ENCODE data around the gene CCNK. TPM values are rescaled to one million over a fixed set of nuclear protein-coding genes. Genes with fewer than 3 reads are reported as not detected.

The CCNK gene
- total RNA-seq, 1 experiment from 2014 or later: 17.5 TPM

- H3K27ac ChIP-seq: no peak overlapping the region
- no peaks in the 10 kb centered on the region for H3K9me3 ChIP-seq (replicated peaks)
- no peak for DNase-seq
- no peaks in the 10 kb centered on the region for H3K36me3 ChIP-seq
- peaks cover 59% of the 10 kb centered on the region for H3K4me1 ChIP-seq
- H3K4me3 ChIP-seq: no peak overlapping the region
- no peaks in the 10 kb centered on the region for H3K27me3 ChIP-seq
Observed at GRCh38 chr14:99539491-99539890, 58.3 kb downstream of the CCNK start.

GRCh38 chr14:99540196-99541032 lies 59.2 kb downstream of the CCNK start:
- DNase-seq: peak; percentile 36 to 46
- H3K27me3 ChIP-seq: no peaks in the 10 kb centered on the region
- H3K36me3 ChIP-seq: no peaks in the 10 kb centered on the region
- H3K27ac ChIP-seq: no peak overlapping the region
- peaks cover 54% of the 10 kb centered on the region for H3K4me1 ChIP-seq
- H3K4me3 ChIP-seq: no peak overlapping the region
- no peaks in the 10 kb centered on the region for H3K9me3 ChIP-seq (replicated peaks)

GRCh38 chr14:99541211-99541610 lies 60.0 kb downstream of the CCNK start:
- Histone ChIP-seq H3K36me3 (no peaks in the 10 kb centered on the region), H3K27me3 (no peaks in the 10 kb centered on the region), H3K27ac (no peak overlapping the region), H3K4me1 (peaks cover 51% of the 10 kb centered on the region), H3K4me3 (no peak overlapping the region), H3K9me3 (replicated peaks) (no peaks in the 10 kb centered on the region)
- no peak for DNase-seq

- Histone ChIP-seq H3K36me3 (no peaks in the 10 kb centered on the region), H3K9me3 (replicated peaks) (no peaks in the 10 kb centered on the region), H3K27me3 (no peaks in the 10 kb centered on the region), H3K4me3 (no peak overlapping the region), H3K4me1 (peaks cover 48% of the 10 kb centered on the region), H3K27ac (no peak overlapping the region)
- DNase-seq: peak; percentile 40 to 66
Observed at GRCh38 chr14:99541677-99542470, 60.7 kb downstream of the CCNK start.

GRCh38 chr14:99542566-99542965 lies 61.4 kb downstream of the CCNK start:
- H3K4me1 ChIP-seq: peaks cover 41% of the 10 kb centered on the region
- no peaks in the 10 kb centered on the region for H3K36me3 ChIP-seq
- no peaks in the 10 kb centered on the region for H3K27me3 ChIP-seq
- H3K9me3 ChIP-seq (replicated peaks): no peaks in the 10 kb centered on the region
- DNase-seq: no peak
- no peak overlapping the region for H3K27ac ChIP-seq
- no peak overlapping the region for H3K4me3 ChIP-seq

GRCh38 chr14:99543370-99543769 lies 62.2 kb downstream of the CCNK start:
- Histone ChIP-seq H3K9me3 (replicated peaks) (no peaks in the 10 kb centered on the region), H3K36me3 (no peaks in the 10 kb centered on the region), H3K27ac (no peak overlapping the region), H3K4me1 (peaks cover 33% of the 10 kb centered on the region; the same call in 1 of the 2 replicates), H3K27me3 (no peaks in the 10 kb centered on the region), H3K4me3 (no peak overlapping the region)
- DNase-seq: no peak

GRCh38 chr14:99543985-99544384 lies 62.8 kb downstream of the CCNK start:
- H3K27ac ChIP-seq: no peak overlapping the region
- no peaks in the 10 kb centered on the region for H3K9me3 ChIP-seq (replicated peaks)
- H3K4me1 ChIP-seq: peaks cover 27% of the 10 kb centered on the region; the same call in 1 of the 2 replicates
- H3K4me3 ChIP-seq: no peak overlapping the region
- H3K36me3 ChIP-seq: no peaks in the 10 kb centered on the region
- DNase-seq: no peak
- H3K27me3 ChIP-seq: no peaks in the 10 kb centered on the region

GRCh38 chr14:99544991-99545390 lies 63.8 kb downstream of the CCNK start:
- H3K9me3 ChIP-seq (replicated peaks): no peaks in the 10 kb centered on the region
- H3K27me3 ChIP-seq: no peaks in the 10 kb centered on the region
- no peak for DNase-seq
- H3K4me1 ChIP-seq: peaks cover 26% of the 10 kb centered on the region; the same call in 1 of the 2 replicates
- no peak overlapping the region for H3K4me3 ChIP-seq
- H3K27ac ChIP-seq: no peak overlapping the region
- H3K36me3 ChIP-seq: no peaks in the 10 kb centered on the region

- no peaks in the 10 kb centered on the region for H3K9me3 ChIP-seq (replicated peaks)
- H3K27ac ChIP-seq: no peak overlapping the region
- H3K27me3 ChIP-seq: no peaks in the 10 kb centered on the region
- H3K36me3 ChIP-seq: no peaks in the 10 kb centered on the region
- no peak for DNase-seq
- peaks cover 20% of the 10 kb centered on the region; the same call in 1 of the 2 replicates for H3K4me1 ChIP-seq
- H3K4me3 ChIP-seq: no peak overlapping the region
Observed at GRCh38 chr14:99545586-99545985, 64.4 kb downstream of the CCNK start.

- Histone ChIP-seq H3K27ac (no peak overlapping the region), H3K36me3 (no peaks in the 10 kb centered on the region), H3K9me3 (replicated peaks) (no peaks in the 10 kb centered on the region), H3K4me1 (peaks cover 12% of the 10 kb centered on the region; the same call in 1 of the 2 replicates), H3K27me3 (no peaks in the 10 kb centered on the region), H3K4me3 (no peak overlapping the region)
- no peak for DNase-seq
Observed at GRCh38 chr14:99546234-99546879, 65.1 kb downstream of the CCNK start.

- no peak overlapping the region for H3K27ac ChIP-seq
- H3K4me3 ChIP-seq: no peak overlapping the region
- H3K36me3 ChIP-seq: no peaks in the 10 kb centered on the region
- peaks cover 3% of the 10 kb centered on the region; the same call in 1 of the 2 replicates for H3K4me1 ChIP-seq
- no peaks in the 10 kb centered on the region for H3K9me3 ChIP-seq (replicated peaks)
- DNase-seq: no peak
- no peaks in the 10 kb centered on the region for H3K27me3 ChIP-seq
Observed at GRCh38 chr14:99548255-99548654, 67.0 kb downstream of the CCNK start.

- Histone ChIP-seq H3K27me3 (no peaks in the 10 kb centered on the region), H3K36me3 (no peaks in the 10 kb centered on the region)
Observed at GRCh38 chr14:99548871-99549515, 67.8 kb downstream of the CCNK start.

GRCh38 chr14:99549684-99550083 lies 68.5 kb downstream of the CCNK start:
- H3K9me3 ChIP-seq (replicated peaks): no peaks in the 10 kb centered on the region
- no peak for DNase-seq
- no peaks in the 10 kb centered on the region for H3K27me3 ChIP-seq
- H3K4me3 ChIP-seq: no peak overlapping the region
- no peak overlapping the region for H3K27ac ChIP-seq
- H3K4me1 ChIP-seq: peaks cover 3% of the 10 kb centered on the region; the same call in 1 of the 2 replicates
- H3K36me3 ChIP-seq: no peaks in the 10 kb centered on the region

More at GRCh38 chr14:99548871-99549515, 67.8 kb downstream of the CCNK start:
- no peak overlapping the region for H3K4me3 ChIP-seq
- H3K27ac ChIP-seq: no peak overlapping the region
- no peaks in the 10 kb centered on the region for H3K9me3 ChIP-seq (replicated peaks)
- DNase-seq: no peak
- peaks cover 3% of the 10 kb centered on the region; the same call in 1 of the 2 replicates for H3K4me1 ChIP-seq

GRCh38 chr14:99550387-99550992 lies 69.3 kb downstream of the CCNK start:
- no peaks in the 10 kb centered on the region for H3K4me1 ChIP-seq
- H3K27ac ChIP-seq: no peak overlapping the region
- no peak overlapping the region for H3K4me3 ChIP-seq
- no peaks in the 10 kb centered on the region for H3K36me3 ChIP-seq
- no peaks in the 10 kb centered on the region for H3K27me3 ChIP-seq
- DNase-seq: no peak
- no peaks in the 10 kb centered on the region for H3K9me3 ChIP-seq (replicated peaks)

Data from SJCRH30 (cell line).